Sigmoid colon (tissue), 4 donors: ENCODE measurements around the gene DPH5.

Source experiments
- CTCF ChIP-seq, 4 experiments: fragments of 450-650 bp in 3 of 4; fragments of 200-600 bp in 1 of 4; IDR thresholded peaks; one replicate each; pipeline ENCODE4 v1.5.1; 2016 to 2019; ENCODE audit warnings: antibody characterized with exemption in 4 of 4, mild to moderate bottlenecking in 3 of 4, moderate library complexity in 2 of 4
- EP300 ChIP-seq, 4 donors: sonication (generic); formaldehyde crosslinking; IDR thresholded peaks; one replicate each; pipeline ENCODE4 v1.6.1; 2017; ENCODE audit warnings: antibody characterized with exemption in 4 of 4
- POLR2A ChIP-seq, 2 donors: fragments of 450-650 bp; IDR thresholded peaks; one replicate each; pipeline ENCODE4 v1.6.1; 2016; ENCODE audit warnings: antibody characterized with exemption in 2 of 2, mild to moderate bottlenecking in 2 of 2, moderate library complexity in 2 of 2
- POLR2AphosphoS5 ChIP-seq, 4 donors: sonication (generic); formaldehyde crosslinking; IDR thresholded peaks; one replicate each; pipeline ENCODE4 v1.6.1; 2017; ENCODE audit warnings: antibody characterized with exemption in 4 of 4

DNA sequence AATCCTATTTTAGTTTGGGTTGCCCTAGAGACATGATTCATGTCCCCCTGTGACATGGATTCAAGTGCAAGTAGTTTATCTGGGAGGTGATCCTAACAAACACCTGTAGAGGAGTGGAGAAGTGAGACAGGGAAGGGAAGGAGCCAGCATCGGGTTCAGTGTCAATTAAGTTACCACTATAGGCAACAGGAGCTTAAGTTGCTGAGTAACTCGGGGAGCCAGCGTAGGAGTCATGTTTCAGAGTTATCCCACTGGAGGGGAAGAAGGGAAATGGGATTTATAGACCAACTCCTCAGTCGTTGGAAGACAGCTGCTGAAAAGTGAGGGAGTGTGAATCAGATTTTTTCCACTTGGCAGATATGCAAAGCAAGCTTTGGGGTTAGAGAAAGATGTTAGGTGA is 74.8 kb downstream of the DPH5 start:
- TF ChIP-seq POLR2A (IDR thresholded peaks at IDR 0.05) (no peak), CTCF (IDR thresholded peaks at IDR 0.05) (no peak), EP300 (IDR thresholded peaks at IDR 0.05) (no peak), POLR2AphosphoS5 (IDR thresholded peaks at IDR 0.05) (no peak)
